ENCODE results near the gene SLC1A7.
"Not testable (repeated sequence)": the region's sequence is repeated elsewhere in the genome, so short reads cannot be mapped to it uniquely, and the experiment has no call there.

Gene SLC1A7

DNA sequence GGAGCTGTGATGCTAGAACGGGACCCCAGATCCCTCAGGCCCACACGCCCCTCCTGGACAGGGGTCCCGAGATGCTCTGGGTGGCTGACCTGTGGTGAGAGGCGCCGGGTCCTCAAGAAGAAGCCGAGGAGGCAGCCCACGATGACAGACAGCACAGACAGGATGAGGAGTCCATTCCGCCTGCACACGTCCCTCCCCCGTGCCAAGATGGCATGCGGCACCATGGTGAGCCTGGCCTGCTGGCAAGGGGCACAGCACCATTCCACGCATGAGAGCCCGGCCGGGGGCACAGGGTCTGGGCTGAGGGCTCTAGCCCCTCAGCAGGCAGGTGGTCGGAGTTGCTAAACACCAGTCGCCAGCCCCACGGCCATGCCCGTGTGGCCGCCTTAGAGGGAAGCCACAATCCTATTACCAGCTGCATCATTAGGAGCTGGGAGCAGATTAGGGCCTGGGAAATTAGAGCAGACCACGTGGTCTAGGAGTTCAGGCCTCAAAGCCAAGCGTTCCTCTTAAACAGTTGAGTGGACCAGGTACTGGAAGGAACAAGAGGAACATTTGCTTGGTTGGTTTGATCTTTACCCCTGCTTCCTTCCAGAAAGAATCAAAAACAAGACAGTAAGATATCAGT is at the start of gene SLC1A7:
TSS of gene SLC1A7 (minus strand) at position 413 of the 628 bp plus-strand sequence. CDS start at position 224, 189 bp downstream.
- DNase-seq (ENCODE audit: low spot score), result no peak

DNA sequence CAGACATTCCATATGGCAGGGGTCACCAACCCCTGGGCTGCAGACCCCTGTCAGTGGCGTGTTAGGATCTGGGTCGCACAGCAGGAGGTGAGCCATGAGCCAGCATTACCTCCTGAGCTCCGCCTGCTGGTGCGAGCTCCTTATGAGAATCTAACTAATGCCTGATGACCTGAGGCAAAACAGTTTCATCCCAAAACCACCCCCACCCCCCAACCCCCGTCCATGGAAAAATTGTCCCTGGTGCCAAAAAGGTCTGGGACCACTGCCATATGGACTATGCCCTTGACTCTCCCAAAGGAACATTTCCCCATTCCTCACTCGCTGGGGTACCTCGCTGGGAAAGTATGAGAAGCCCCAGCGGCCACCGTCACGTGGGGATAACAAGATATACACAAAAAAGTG is 47.8 kb upstream of the SLC1A7 start:
- DNase-seq (ENCODE audit: low spot score), result no peak

DNA sequence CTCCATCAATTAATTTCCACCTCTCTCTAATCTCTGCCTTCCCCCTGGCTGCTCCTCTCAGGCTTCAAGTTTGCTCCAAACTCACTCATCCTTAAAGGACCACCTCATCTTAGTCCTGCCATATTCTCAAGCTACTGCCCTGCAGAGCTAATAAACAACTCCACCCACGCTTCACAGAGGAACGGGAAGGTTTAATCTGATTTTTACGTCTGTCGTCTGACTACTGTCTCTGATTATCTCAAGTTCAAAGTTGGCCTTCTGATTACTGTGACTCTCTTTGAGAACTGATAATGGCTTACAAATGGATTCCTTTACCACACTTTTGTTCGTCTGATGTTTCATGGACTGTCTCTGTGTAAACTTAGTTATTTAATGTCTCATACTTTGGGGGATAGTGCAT is 46.6 kb upstream of the SLC1A7 start:
- DNase-seq (ENCODE audit: low spot score), result no peak

DNA sequence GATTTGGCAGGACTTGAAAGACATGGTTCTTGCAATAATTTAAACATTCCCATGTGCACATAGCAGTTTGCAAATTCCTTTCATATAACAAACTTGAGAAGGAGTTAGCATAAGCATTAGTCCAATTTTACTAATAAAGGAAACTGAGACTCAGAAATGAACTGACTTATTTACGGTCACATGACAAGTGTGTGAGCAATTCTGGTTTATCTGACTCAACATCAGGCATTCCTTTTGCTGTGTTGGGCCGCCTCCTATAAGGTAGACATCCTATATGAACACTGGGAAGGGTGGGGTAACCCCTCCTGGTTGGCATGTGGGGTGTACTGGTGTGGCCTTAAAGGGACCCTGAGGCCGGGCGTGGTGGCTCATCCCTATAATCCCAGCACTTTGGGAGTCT is 45.7 kb upstream of the SLC1A7 start:
- DNase-seq (ENCODE audit: low spot score), result no peak

DNA sequence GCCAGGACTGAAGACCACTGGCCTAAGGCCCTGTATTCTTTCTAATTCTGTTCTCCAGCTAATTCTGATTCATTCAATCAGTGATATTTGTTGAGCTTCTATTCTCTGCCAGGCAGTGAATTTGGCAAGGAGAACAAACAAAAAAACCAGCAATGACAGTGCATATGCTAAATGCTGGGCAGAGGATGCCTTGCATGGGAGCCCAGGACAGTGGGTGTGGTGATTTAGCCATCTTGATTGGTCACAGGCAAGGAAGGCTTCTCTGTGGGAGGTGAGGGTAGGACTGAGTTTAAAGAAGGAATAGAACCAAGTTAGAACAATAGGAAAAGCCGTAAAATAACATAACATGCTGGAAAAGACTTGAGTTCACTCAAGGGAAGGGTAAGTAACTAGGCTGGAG is 45.0 kb upstream of the SLC1A7 start:
- no peak for DNase-seq (ENCODE audit: low spot score)

DNA sequence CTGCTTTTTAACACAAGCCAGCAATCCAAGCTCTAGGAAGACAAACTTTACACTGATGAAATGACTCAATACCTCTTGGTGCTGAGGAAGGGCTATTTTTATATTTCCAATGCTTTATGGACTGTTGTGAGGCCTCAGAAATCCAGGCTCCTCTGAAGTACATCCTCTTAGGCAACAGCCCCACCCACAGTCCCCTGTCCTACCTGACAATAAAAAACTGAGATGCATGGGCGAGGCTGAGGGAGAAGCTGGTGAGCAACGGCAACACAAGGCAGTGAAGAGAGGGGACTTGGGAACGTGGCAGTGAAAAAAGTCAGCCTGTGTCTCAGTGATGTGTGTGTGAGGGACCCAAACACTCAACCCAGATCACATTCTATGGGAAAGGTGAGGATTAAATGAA is 44.1 kb upstream of the SLC1A7 start:
- no peak for DNase-seq (ENCODE audit: low spot score)

DNA sequence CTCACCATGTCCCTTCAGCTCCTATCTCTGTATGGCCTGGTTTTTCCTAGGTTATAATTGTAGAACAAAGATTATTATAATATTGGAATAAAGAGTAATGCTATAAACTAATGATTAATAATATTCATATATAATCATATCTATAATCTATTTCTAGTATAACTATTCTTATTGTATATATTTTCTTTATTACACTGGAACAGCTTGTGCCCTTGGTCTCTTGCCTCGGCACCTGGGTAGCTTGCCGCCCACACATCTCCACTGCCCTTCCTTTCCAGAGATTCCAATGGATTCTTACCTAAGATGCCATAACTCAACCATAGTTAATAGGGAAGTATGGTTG is 43.5 kb upstream of the SLC1A7 start:
- DNase-seq (ENCODE audit: low spot score), result not testable (repeated sequence)

DNA sequence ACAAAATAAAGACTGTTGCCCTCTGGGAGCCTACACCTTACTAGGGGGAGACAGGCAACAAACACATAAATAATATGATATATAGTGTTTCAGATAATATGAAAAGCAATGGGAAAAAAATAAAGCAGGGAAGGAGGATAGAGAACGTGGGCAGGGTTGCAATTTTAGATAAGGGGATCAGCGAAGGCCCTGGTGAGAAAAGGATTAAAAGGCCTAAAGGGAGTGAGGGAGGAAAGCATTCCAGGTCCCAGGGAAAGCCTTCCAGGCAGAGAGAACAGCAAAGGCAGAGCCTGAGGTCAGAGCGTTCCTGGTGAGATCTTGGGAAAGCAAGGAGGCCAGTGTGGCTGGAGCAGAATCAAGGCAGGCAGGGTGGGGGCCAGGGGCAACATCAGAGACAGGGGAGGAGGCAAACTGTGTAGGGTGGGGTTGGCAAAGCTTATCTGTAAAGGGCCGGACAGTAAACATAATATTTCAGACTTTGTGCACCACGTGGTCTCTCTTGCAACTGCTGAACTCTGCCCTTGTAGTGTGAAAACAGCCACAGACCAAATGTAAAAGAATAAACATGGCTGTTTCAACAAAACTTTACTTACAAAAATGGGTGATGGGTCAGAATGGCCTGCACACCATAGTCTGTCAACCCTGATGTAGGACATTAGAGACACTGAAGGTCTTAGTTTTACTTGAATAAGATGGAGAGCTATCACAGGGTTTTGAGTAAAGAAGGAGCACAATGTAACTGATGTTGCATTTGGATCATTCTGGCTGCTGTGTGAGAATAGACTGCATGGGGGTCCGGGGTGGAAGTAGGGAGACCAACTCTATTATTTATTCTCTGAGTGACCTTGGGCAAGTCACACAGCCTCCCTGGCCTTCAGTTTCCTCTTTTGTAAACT is 40.9 kb upstream of the SLC1A7 start:
- DNase-seq (ENCODE audit: low spot score), result peak; percentile 43

DNA sequence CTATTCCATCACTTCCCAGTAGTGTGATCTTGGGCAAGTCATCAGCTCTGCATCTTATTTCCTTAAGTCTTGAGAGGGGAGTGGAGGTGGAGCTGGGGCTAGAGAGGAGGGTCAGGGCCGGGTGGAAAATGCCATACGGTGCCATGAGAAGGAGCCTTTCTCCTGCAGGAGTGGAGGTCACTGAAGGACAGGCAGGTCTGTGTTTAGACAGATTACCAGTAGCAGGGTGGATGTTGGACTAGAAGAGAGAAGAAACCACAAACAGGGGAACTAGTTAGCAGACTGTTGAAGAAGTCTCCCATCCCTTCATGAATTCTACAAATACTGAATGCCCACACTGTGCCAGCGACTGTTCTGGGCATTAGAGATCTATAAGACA is 40.3 kb upstream of the SLC1A7 start:
- DNase-seq (ENCODE audit: low spot score), result no peak

DNA sequence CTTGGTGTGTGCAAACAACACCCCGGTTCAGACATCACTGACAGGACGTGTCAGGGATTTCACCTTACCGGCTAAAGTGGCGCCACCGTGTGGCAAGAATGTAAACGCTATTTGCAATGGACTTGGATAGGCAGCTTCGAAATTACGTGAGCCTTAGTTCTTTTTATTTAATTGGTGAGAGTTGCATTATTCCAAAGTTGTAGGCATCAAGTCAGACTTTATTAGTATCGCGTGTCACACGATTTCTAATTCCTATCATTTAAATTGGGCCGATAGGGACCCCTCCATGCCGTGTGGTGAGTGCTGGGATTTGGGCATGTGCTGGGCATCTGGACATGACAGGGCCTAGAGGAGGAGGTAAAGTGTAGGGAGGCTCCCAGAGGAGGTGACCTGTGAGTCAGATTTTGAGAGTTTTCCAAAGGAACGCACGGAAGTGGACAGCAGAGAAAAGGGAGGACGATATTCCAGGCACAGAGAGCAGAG is 39.7 kb upstream of the SLC1A7 start:
- DNase-seq (ENCODE audit: low spot score), result peak; percentile 81

DNA sequence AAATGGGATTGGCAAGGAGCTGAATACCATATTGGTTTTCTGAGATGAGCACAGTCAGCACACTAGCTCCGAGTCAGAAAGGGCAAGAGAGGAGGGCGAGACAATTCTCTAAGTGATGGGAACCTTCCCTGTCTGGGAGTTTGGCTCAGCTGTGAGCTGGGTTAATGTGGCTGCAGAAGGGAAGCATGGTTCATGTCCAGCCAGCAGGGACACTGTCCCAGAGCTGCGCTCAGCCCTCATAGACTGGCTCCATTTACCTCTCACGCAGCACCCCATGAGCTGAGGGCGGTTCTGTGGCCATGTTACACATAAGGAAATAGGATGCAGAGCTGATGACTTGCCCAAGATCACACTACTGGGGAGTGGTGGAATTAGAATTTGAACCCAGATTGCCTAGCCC is 38.5 kb upstream of the SLC1A7 start:
- no peak for DNase-seq (ENCODE audit: low spot score)

DNA sequence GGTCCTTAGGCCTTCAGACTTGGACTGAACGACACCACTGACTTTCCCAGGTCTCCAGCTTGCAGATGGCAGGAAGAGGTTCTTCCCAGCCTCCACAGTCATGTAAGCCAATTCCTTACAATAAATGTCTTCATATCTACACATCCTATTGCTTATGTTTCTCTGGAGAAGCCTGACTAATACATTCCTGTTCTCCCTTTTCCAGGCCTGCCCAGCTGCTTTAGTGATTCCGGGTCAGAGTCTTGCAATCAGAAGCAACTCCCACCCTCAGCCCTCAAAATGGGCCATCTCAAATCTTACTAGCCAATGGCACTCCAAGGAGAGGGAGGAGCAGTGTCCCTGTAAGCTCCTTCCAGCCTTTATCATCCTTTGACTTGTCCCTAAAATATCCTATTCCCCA is 37.8 kb upstream of the SLC1A7 start:
- DNase-seq (ENCODE audit: low spot score), result no peak

DNA sequence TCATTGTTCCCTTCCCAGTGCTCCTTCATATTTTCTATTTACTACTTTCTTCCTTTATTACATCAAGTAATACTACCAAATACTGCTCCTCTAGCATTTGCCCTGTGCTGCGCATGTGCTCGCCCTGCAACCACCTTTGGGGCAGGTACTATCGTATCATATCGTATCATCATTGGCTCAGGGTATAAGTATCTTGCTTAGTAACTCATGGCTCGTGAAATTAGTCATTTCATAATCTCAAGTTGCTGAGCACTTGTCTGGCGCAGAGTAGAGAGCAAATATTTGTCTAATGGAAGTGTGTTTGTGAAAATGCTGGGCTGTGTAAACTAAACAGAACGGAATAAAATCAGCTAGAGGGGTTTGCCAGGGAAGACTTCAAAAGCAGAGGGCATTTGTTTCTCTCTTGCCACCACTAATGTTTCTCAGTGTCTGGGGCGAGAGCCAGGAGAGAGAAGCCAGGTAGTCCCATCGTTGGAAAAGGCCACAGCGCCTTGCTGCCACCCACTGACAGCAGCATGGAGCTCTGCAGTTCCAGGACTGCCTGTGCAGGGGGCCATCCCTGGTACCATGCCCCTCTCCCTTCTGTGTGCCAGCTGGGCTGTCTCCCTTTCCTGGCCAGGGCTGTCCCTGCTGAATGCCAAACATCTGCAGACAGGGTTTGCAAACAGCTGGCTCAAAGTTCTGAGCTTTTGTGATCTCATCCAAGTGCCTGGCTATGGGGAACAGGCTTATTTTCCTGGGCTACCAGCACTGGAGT is 34.2 kb upstream of the SLC1A7 start:
- no peak for DNase-seq (ENCODE audit: low spot score)

DNA sequence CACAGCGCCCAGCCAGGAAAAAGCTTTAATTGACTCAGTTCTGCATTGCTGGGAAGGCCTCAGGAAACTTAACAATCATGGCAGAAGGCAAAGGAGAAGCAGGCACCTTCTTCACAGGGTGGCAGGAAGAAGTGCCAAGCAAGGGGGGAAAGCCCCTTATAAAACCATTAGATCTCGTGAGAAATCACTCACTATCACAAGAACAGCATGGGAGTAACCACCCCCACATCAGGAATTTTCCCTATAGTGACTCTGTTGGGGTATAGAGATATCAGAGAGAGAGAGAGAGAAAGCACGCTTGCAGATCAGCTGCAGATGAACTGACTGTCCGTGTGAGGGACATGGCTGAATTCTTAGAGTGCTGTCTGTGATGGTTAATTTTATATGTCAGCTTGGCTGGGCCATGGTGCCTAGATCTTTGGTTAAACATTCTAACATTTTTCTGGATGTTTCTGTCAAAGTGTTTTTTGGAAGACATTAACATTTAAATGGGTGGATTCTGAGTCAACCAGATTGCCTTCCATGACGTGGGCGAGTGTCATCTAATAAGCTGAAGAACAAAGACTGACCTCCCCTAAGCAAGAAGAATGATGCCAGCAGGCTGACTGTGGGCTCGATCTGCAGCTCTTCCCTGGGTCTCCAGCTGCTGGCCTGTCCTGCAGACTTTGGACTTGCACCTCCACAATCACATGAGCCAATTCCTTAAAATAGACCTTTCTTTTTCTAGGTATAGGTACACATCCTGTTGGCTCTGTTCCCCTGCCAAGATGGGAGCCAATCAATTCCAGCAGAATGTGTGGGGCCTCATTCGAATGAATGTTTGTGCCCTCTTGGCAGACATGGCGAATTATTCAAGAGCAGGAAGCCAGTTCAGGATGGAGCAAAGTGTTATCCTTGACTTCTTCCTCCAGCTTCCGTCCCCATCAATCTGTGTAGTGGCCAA is 32.8 kb upstream of the SLC1A7 start:
- no peak for DNase-seq (ENCODE audit: low spot score)

DNA sequence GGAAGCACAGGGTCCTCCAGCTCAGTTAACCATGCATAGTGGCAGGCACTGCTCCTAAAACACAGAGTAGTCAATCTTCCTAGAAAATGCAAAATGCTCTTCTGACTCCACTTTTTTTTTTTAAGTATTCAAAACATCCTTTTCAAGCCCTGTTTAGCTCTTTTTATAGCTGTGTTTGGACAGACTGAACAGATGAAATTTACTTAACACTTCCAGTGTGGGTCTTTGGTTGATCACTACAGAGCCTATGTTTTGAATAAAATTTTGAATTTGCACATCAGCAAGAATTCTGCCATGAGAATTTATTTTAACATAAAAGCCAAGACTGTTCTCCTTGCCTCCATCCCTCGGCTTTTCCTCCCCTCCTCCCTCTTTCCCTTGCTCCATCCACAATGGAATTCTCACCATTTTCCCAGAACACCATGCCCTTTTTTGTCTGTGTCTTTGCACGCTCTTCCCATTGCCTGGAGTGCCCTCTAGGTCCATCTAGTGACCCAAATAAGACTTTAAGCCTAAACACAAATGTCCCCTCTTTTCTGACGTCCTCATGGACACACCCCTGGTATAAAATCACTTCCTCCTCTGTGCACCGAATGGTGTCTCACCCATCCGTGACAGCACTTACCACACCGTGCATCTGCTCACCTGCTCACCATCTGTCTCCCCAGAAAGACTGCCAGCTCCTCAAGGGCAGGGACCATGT is 30.1 kb upstream of the SLC1A7 start:
- peak; percentile 49 for DNase-seq (ENCODE audit: low spot score)

DNA sequence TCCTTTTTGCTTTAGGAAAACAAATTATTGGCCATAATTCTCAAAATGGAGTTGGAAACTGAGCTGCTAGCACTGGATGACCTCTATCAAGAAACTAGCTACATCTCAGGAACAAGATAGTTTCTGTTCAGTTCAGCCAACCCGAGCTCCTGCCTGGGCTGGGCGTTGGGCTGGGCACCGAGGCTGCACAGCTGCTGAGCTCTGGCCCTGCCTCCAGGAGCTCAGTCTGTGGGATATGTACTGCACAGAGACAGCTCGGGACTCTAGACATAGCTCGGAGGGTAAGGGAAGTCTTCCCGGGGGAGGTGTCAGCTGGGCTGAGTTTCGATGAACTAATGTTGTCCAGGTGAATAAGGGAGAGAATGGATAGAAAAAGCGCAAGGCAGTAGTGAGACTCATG is 24.5 kb upstream of the SLC1A7 start:
- DNase-seq (ENCODE audit: low spot score), result no peak

DNA sequence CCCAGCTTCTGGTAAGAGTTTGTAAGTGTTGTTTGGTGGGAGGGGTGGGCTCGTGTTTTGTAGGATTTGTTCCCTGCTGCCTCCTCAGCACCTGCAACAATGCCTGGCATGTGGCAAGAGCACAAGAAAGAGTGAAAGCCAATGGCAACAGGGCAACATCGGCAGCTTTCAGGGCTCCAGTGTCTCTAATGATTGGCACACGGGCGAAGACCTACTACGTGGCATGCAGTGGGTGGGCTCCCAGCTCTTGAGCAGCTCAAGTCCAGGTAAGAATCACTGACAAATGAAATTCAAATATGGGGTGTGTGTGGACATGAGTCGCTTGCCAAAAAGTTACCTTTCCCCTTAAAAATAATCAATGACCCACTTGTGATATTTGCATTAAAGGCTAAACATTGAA is 23.9 kb upstream of the SLC1A7 start:
- no peak for DNase-seq (ENCODE audit: low spot score)

DNA sequence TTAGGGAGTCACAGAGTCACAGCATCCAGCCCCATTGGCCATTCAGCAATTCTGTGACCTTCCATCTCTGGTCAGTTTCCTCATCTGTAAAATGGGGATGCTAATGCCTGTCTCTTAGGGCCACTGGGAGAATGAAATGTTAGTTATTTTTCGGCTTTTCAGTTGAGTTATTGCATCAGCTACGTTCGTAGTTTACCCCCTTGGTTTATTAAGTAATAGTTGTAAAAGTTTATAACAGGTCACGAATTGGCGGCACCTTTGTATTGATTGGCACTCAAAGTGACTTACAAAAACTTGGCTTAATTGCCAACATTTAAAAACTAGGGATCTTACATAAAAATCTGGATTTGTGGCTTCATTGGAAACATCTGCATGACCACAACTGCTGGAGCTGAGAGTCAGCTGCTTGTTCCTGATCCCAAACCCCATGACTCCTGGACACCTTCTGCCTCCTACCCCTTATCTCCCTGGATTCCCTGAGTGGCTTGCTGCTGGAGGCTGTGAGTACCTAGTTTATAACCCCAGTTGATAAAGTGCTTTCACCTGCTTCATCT is 23.0 kb upstream of the SLC1A7 start:
- no peak for DNase-seq (ENCODE audit: low spot score)

DNA sequence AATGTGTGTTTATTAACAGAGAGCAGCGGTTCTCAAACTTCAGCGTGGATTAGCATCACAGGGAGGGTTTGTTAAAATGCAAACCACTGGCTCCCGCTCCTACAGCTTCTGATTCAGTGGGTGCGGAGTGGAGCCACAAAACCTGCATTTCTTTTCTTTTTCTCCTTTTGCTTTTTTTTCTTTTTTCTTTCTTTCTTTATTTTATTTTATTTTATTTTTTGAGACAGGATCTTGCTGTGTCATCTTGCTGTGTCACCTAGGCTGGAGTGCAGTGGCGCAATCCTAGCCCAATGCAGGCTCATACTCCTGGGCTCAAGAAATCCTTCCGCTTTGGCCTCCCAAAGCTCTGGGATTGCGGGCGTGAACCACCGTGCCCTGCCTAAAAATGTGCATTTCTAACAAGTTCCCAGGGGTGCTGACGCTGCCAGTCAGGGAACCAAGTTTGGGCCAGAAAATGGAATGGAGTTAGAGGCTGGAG is 20.9 kb upstream of the SLC1A7 start:
- DNase-seq (ENCODE audit: low spot score), result no peak

DNA sequence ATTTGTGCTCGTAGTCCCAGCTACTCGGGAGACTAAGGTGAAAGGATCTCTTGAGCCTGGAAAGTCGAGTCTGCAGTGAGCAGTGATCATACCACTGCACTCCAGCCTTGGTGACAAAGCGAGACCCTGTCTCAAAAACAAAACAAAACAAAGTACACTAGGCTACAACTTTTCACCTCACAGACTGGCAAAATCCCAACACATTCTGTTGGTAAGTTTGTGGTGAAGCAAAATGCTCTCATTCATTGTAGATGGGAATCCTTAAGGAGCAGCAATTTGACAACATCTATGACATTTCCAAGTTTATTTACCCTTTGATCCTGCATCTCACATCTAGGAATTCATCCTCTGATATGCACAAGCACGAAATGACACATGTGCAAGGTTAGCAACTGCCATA is 20.2 kb upstream of the SLC1A7 start:
- DNase-seq (ENCODE audit: low spot score), result no peak

DNA sequence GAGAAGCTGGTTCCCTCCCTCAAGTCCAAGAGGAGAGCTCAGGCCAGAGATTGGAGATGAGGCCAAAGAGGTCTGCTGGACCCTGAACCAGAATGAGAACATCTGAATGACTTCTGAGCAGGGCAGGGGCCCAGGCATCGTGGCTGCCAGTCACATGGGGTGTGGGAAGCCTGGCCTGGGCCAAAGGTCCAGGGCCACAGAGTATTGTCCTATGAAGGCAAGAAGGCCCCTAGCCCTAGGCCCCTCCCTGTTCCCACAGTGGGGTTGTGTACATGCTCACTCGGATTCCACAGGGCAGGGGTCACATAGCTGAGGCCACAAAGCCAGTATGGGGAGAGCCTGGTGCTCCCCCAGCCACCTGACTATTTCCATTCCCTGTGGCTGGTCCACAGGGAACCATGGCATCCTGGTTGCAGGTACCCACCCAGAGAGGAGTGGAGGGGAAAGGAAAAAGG is 18.5 kb upstream of the SLC1A7 start:
- no peak for DNase-seq (ENCODE audit: low spot score)
